PFSK-1 (cell line): ENCODE data around the gene CYP3A5.

Experiments
- POLR2AphosphoS5 ChIP-seq: IDR thresholded peaks from 2 replicates; pipeline ENCODE4 v1.6.1; 2012; ENCODE audit warnings: low read depth, mild to moderate bottlenecking, control low read depth, low read length, moderate library complexity
- SIN3A ChIP-seq: IDR thresholded peaks from 2 replicates; pipeline ENCODE4 v1.6.1; 2012; ENCODE audit warnings: mild to moderate bottlenecking, low read length, moderate library complexity, borderline replicate concordance; ENCODE audit not compliant: insufficient read depth

DNA sequence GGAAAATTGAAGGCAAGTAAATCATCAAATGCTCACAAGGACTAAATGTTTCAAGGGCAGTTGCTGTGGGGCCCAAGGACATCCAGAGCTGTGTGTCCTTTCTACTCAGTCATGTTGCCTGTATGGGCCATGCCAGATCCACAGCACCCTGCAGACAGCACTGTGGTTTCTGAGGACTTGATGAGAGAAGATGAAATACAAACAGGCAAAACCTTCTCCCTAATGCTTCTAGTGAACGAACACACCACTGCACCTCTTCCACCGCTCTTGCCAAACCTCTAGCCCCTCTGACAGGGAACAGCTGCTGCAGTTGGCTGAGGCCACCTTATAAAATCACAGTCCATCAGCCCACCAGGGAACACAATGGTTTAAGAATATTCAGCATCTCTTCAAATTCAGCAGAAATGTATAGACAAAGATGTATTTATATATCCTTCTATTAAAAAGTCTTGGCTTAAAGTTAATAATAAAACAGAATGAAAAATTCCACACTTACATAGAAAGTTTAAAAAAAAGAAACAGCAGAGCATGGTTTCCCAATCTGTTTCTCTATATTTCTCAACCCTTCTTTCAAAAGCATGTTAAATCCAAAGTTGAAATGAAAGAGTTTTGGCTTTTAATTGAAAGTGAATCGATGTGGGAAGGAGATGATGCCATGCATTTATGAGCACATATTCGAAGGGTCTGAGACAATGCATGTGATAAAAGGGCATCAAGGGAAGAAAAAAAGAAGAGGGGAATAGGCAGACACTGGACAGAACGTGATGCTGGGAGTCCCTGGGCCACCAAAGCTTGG lies 41.2 kb upstream of the CYP3A5 start:
- TF ChIP-seq POLR2AphosphoS5 = no peak
- TF ChIP-seq SIN3A = no peak
